GM12878 (cell line): ENCODE measurements around the gene SLC23A2. TPM values are rescaled to one million over a fixed set of nuclear protein-coding genes. Genes with fewer than 3 reads are reported as not detected.

ENCODE experiments used
- ATF7 ChIP-seq: fragments of 450-650 bp; IDR thresholded peaks from 2 replicates; pipeline ENCODE4 v1.6.1; 2016; ENCODE audit warnings: low read depth, mild to moderate bottlenecking
- EED ChIP-seq: sonication (generic); IDR thresholded peaks from 2 replicates; pipeline ENCODE4 v1.6.1; 2016; ENCODE audit warnings: antibody characterized with exemption, low read depth
- ETV6 ChIP-seq, 2 experiments: fragments of 450-650 bp in 1 of 2; IDR thresholded peaks in 1 of 2; conservative IDR thresholded peaks in 1 of 2; 2 replicates each; pipeline ENCODE4 v1.6.1; 2014; ENCODE audit warnings: antibody characterized with exemption in 1 of 2, borderline replicate concordance in 1 of 2, low read depth in 1 of 2, mild to moderate bottlenecking in 1 of 2, moderate library complexity in 1 of 2
- GATAD2B ChIP-seq: fragments of 450-650 bp; conservative IDR thresholded peaks from 2 replicates; pipeline ENCODE4 v1.6.1; 2017; ENCODE audit warnings: low read depth, mild to moderate bottlenecking, moderate library complexity
- NBN ChIP-seq: fragments of 450-650 bp; IDR thresholded peaks from 2 replicates; pipeline ENCODE4 v1.6.1; 2016
- POLR2AphosphoS5 ChIP-seq: IDR thresholded peaks from 2 replicates; pipeline ENCODE4 v1.6.1; 2011; ENCODE audit warnings: mild to moderate bottlenecking, low read length, inconsistent platforms
- SMAD1 ChIP-seq: fragments of 450-650 bp; IDR thresholded peaks from 2 replicates; pipeline ENCODE4 v1.6.1; 2018; ENCODE audit warnings: mild to moderate bottlenecking, low read depth; ENCODE audit not compliant: partially characterized antibody
- SRF ChIP-seq, 2 experiments: IDR thresholded peaks; 2 replicates each; pipeline ENCODE4 v1.6.1; 2011; ENCODE audit warnings: low read depth in 2 of 2, low read length in 2 of 2, mild to moderate bottlenecking in 1 of 2, moderate library complexity in 1 of 2
- TCF3 ChIP-seq: IDR thresholded peaks from 2 replicates; pipeline ENCODE4 v1.6.1; 2012; ENCODE audit warnings: low read depth, mild to moderate bottlenecking, low read length, borderline replicate concordance; ENCODE audit not compliant: insufficient read depth
- WRNIP1 ChIP-seq: IDR thresholded peaks from 2 replicates; pipeline ENCODE4 v1.6.1; 2011; ENCODE audit warnings: low read depth, low read length, improper control_type of control experiment, borderline replicate concordance
- polyA plus RNA-seq, 11 experiments: library from polyadenylated mRNA; depleted of rRNA in 4 of 11; unstranded in 6 of 11; stranded (reverse) in 5 of 11; fragments of >200 nt; fragmentation: Nextera tagmentation in 4 of 11; fragmentation: Illumina TruSeq in 1 of 11; extraction: Ambion mirVana in 4 of 11; extraction: Trizol in 1 of 11; gene quantifications; 1 replicate in 1 of 11; 2 replicates in 10 of 11; pipeline versions ENCODE4 v1.2.1 to v1.2.3, GENCODE V29; 2011 to 2016; ENCODE audit warnings: inconsistent platforms in 2 of 11, missing spikeins in 2 of 11, low read depth in 1 of 11
- total RNA-seq, 4 experiments: library from RNA; depleted of rRNA in 3 of 4; stranded (reverse); fragments of >200 nt in 3 of 4; fragmentation: Illumina TruSeq in 1 of 4; extraction: Trizol in 1 of 4; gene quantifications; 2 replicates each; pipeline versions ENCODE4 v1.2.1 to v1.2.3, GENCODE V29; 2013 to 2021
- TF ChIP-seq, protein P1 (sequence below): fragments of 450-650 bp; IDR thresholded peaks from 2 replicates; pipeline ENCODE4 v1.6.1; 2017; ENCODE audit warnings: antibody characterized with exemption, mild to moderate bottlenecking, moderate library complexity
- TF ChIP-seq, protein P2 (sequence below): fragments of 450-650 bp; IDR thresholded peaks from 2 replicates; pipeline ENCODE4 v1.6.1; 2016; ENCODE audit warnings: mild to moderate bottlenecking
- TF ChIP-seq, protein P3 (sequence below): IDR thresholded peaks from 2 replicates; pipeline ENCODE4 v1.6.1; 2011; ENCODE audit warnings: borderline replicate concordance, low read depth, mild to moderate bottlenecking, moderate library complexity, mixed read lengths, low read length; ENCODE audit not compliant: insufficient read depth; ENCODE audit errors: extremely low read length

The SLC23A2 gene
- total and polyA plus RNA-seq, 10 of the 15 experiments (the other 5 are each of a cell fraction or from before 2014, with no cell fraction given) = 4.4 to 56.1 (median 35.5) TPM

DNA sequence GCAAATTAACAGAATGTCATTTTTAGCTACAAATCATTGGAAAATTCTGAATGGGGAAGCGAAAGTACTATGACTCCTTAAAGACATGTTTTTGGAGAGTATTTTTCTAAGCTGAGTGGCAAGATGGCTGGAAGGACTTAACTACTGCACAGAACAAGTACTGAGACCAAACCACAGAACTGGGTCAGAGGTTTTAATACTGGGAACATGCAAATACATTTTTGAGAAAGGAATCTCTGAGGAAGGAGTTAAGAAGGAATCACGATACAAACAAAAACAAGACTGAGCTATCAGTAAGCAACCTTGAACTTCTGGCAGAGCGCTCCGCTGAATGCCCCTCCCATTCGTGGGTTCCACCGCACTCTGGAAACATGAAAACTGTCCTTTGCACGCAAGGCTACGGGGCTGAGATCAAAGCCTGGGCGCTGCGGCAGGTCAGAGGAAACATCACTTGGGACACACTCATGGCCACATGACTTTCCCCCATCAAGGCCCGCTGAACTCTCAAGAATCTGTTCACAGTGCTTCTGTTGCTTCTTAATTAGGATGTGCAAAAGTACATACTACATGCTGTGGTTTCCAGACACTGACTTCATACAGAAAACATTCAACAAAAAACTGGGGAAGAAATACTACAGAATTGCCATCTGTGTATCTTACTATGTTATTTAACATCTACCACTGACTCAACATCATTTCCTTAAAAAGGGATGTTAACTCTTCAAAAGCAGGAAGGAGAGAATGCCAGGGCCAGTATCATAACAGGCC is 27.8 kb downstream of the SLC23A2 start (continued):
- 0 out of 2 replicates have a peak, but pooled peaks have one; percentile 86 for TF ChIP-seq WRNIP1
- peak; percentile 95 for TF ChIP-seq EED
- TF ChIP-seq, protein P1, sequence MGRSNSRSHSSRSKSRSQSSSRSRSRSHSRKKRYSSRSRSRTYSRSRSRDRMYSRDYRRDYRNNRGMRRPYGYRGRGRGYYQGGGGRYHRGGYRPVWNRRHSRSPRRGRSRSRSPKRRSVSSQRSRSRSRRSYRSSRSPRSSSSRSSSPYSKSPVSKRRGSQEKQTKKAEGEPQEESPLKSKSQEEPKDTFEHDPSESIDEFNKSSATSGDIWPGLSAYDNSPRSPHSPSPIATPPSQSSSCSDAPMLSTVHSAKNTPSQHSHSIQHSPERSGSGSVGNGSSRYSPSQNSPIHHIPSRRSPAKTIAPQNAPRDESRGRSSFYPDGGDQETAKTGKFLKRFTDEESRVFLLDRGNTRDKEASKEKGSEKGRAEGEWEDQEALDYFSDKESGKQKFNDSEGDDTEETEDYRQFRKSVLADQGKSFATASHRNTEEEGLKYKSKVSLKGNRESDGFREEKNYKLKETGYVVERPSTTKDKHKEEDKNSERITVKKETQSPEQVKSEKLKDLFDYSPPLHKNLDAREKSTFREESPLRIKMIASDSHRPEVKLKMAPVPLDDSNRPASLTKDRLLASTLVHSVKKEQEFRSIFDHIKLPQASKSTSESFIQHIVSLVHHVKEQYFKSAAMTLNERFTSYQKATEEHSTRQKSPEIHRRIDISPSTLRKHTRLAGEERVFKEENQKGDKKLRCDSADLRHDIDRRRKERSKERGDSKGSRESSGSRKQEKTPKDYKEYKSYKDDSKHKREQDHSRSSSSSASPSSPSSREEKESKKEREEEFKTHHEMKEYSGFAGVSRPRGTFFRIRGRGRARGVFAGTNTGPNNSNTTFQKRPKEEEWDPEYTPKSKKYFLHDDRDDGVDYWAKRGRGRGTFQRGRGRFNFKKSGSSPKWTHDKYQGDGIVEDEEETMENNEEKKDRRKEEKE = no peak
- peak; percentile 49 for TF ChIP-seq SMAD1
- peak; percentile 83 for TF ChIP-seq ATF7
- TF ChIP-seq SRF (IDR thresholded peaks at IDR 0.05; ENCODE audit: low read depth in 2 of 2, low read length in 2 of 2) = no peak
- TF ChIP-seq, protein P2, sequence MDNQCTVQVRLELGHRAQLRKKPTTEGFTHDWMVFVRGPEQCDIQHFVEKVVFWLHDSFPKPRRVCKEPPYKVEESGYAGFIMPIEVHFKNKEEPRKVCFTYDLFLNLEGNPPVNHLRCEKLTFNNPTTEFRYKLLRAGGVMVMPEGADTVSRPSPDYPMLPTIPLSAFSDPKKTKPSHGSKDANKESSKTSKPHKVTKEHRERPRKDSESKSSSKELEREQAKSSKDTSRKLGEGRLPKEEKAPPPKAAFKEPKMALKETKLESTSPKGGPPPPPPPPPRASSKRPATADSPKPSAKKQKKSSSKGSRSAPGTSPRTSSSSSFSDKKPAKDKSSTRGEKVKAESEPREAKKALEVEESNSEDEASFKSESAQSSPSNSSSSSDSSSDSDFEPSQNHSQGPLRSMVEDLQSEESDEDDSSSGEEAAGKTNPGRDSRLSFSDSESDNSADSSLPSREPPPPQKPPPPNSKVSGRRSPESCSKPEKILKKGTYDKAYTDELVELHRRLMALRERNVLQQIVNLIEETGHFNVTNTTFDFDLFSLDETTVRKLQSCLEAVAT = peak; percentile 17; the same call in 1 of the 2 replicates
- peak in 1 of 2 experiments; percentile 44; a peak in 2 of 4 replicates for TF ChIP-seq ETV6 (conservative IDR thresholded peaks at IDR 0.05 in 1 of 2, IDR thresholded peaks at IDR 0.05 in 1 of 2; ENCODE audit: borderline replicate concordance in 1 of 2, low read depth in 1 of 2)
- TF ChIP-seq, protein P3, sequence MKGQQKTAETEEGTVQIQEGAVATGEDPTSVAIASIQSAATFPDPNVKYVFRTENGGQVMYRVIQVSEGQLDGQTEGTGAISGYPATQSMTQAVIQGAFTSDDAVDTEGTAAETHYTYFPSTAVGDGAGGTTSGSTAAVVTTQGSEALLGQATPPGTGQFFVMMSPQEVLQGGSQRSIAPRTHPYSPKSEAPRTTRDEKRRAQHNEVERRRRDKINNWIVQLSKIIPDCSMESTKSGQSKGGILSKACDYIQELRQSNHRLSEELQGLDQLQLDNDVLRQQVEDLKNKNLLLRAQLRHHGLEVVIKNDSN = peak; percentile 45
- peak; percentile 71 for TF ChIP-seq POLR2AphosphoS5
- peak; percentile 74; the same call in 1 of the 2 replicates for TF ChIP-seq TCF3
- TF ChIP-seq GATAD2B = peak; percentile 82
- TF ChIP-seq NBN = no peak; the same call in none of the 2 replicates
